ENCODE measurements around the gene TCOF1.

GRCh38 chr5:150441813-150442698 is 84.6 kb downstream of the TCOF1 start:
- TF ChIP-seq POLR2A (IDR thresholded peaks at IDR 0.05; ENCODE audit: low read length) (no peak), GATA1 (IDR thresholded peaks at IDR 0.05; ENCODE audit: low read depth, low read length) (no peak)

All from erythroblast (primary cell).